TTC549 (cell line): ENCODE data around the gene METRNL.
"Not testable (repeated sequence)": the region's sequence is repeated elsewhere in the genome, so short reads cannot be mapped to it uniquely, and the experiment has no call there.

Source experiments
- FAIRE-seq: peaks from 2 replicates; lab custom pipeline; 2012; peaks lifted over from hg19 to GRCh38; lab: Jason Lieb, UNC

The METRNL gene

GRCh38 chr17:83052241-83052564 lies 27.2 kb upstream of the METRNL start:
- no peak for FAIRE-seq

GRCh38 chr17:83053021-83053681 lies 26.3 kb upstream of the METRNL start:
- no peak for FAIRE-seq

- no peak for FAIRE-seq
Observed at GRCh38 chr17:83053739-83054451, 25.5 kb upstream of the METRNL start.

- no peak for FAIRE-seq
Observed at GRCh38 chr17:83054518-83055125, 24.8 kb upstream of the METRNL start.

GRCh38 chr17:83055176-83055575 lies 24.2 kb upstream of the METRNL start:
- not testable (repeated sequence) for FAIRE-seq

- FAIRE-seq, result no peak
Observed at GRCh38 chr17:83055911-83056582, 23.4 kb upstream of the METRNL start.

GRCh38 chr17:83056583-83057396 lies 22.6 kb upstream of the METRNL start:
- no peak for FAIRE-seq

- no peak for FAIRE-seq
Observed at GRCh38 chr17:83057397-83057761, 22.0 kb upstream of the METRNL start.

GRCh38 chr17:83057793-83058265 lies 21.6 kb upstream of the METRNL start:
- no peak for FAIRE-seq

GRCh38 chr17:83058266-83058798 lies 21.1 kb upstream of the METRNL start:
- no peak for FAIRE-seq

GRCh38 chr17:83061586-83061985 lies 17.8 kb upstream of the METRNL start:
- no peak for FAIRE-seq

- no peak for FAIRE-seq
Observed at GRCh38 chr17:83062011-83062817, 17.2 kb upstream of the METRNL start.

- no peak for FAIRE-seq
Observed at GRCh38 chr17:83062818-83063671, 16.4 kb upstream of the METRNL start.

- no peak for FAIRE-seq
Observed at GRCh38 chr17:83064021-83064731, 15.2 kb upstream of the METRNL start.

GRCh38 chr17:83064732-83065659 lies 14.4 kb upstream of the METRNL start:
- no peak for FAIRE-seq

GRCh38 chr17:83065660-83066542 lies 13.5 kb upstream of the METRNL start:
- FAIRE-seq, result no peak

- FAIRE-seq, result not testable (repeated sequence)
Observed at GRCh38 chr17:83066543-83066890, 12.9 kb upstream of the METRNL start.
